HepG2 (cell line): ENCODE data around the gene DOC2A. TPM values are rescaled to one million over a fixed set of nuclear protein-coding genes. Genes with fewer than 3 reads are reported as not detected.

Source experiments
- ATAC-seq: fragments of 200-7000 bp; cut with Tn5 transposase; 3 replicates; pipeline ENCODE4 v1.9.1; 2020; ENCODE audit warnings: mild to moderate bottlenecking, moderate library complexity
- BruUV-seq: library from RNA; stranded (reverse); fragments of 400-500 nt; replicated peaks from 2 replicates; lab custom pipeline; 2021; lab: Mats Ljungman, UMichigan
- CTCF ChIA-PET: fragments of 300-600 bp; formaldehyde crosslinking; extraction: SDS; loops from one replicate; lab custom pipeline; 2021; ENCODE audit warnings: low total read pairs, inconsistent platforms, low intra/inter-chr PET ratio; lab: Yijun Ruan, JAX
- POLR2A ChIA-PET: fragments of 350-600 bp; sonication (Branson Sonifier 250); formaldehyde crosslinking; loops from one replicate; lab custom pipeline; 2020; ENCODE audit warnings: antibody characterized with exemption, inconsistent platforms; lab: Yijun Ruan, JAX
- DNase-seq: peaks from one replicate; pipeline ENCODE4 v3.0.0-alpha.2; 2015; ENCODE audit warnings: low spot score
- FAIRE-seq: peaks from 3 replicates; lab custom pipeline; 2011; peaks lifted over from hg19 to GRCh38; lab: Jason Lieb, UNC
- H2AFZ ChIP-seq: one replicate; pipeline ENCODE4 v1.6.1; 2011; ENCODE audit warnings: low read length, inconsistent platforms
- H3K27ac ChIP-seq: fragments of 300-600 bp; 3 replicates; pipeline ENCODE4 v1.8.0; 2011; ENCODE audit warnings: mixed run types, mild to moderate bottlenecking, mixed read lengths, low read length, inconsistent platforms; ENCODE audit not compliant: insufficient read depth; ENCODE audit errors: extremely low read length
- H3K27me3 ChIP-seq, 2 experiments: fragments of 200-600 bp in 1 of 2; 2 replicates in 1 of 2; 3 replicates in 1 of 2; pipeline versions ENCODE4 v1.6.0 to v1.8.0; 2011; ENCODE audit warnings: low read length in 2 of 2, mild to moderate bottlenecking in 2 of 2, moderate library complexity in 2 of 2, inconsistent platforms in 1 of 2; ENCODE audit not compliant: insufficient read depth in 2 of 2, control insufficient read depth in 1 of 2
- H3K36me3 ChIP-seq, 2 experiments: fragments of 200-600 bp in 1 of 2; replicated peaks in 1 of 2; 2 replicates in 1 of 2; 3 replicates in 1 of 2; pipeline versions ENCODE4 v1.5.1 to v1.8.0; 2011; ENCODE audit warnings: low read length in 2 of 2, inconsistent platforms in 1 of 2; ENCODE audit not compliant: insufficient read depth in 2 of 2, control insufficient read depth in 1 of 2
- H3K4me1 ChIP-seq: 2 replicates; pipeline ENCODE4 v1.5.1; 2012; ENCODE audit warnings: low read length, inconsistent platforms; ENCODE audit not compliant: insufficient read depth
- H3K4me2 ChIP-seq: 2 replicates; pipeline ENCODE4 v1.6.0; 2011; ENCODE audit warnings: low read depth, low read length, inconsistent platforms
- H3K4me3 ChIP-seq, 3 experiments: fragments of 200-600 bp in 1 of 3; sonication (generic), shearing (Covaris generic) in 1 of 3; replicated peaks in 1 of 3; 2 replicates each; pipeline ENCODE4 v1.5.1; 2011 to 2016; ENCODE audit warnings: low read length in 3 of 3, inconsistent platforms in 2 of 3, low read depth in 2 of 3, mild to moderate bottlenecking in 2 of 3, control low read depth in 1 of 3, mixed read lengths in 1 of 3; ENCODE audit not compliant: insufficient read depth in 1 of 3
- H3K79me2 ChIP-seq: one replicate; pipeline ENCODE4 v1.6.1; 2011; ENCODE audit warnings: low read length, inconsistent platforms; ENCODE audit not compliant: insufficient read depth
- H3K9ac ChIP-seq: 2 replicates; pipeline ENCODE4 v1.6.0; 2011; ENCODE audit warnings: mild to moderate bottlenecking, low read depth, low read length, inconsistent platforms; ENCODE audit not compliant: insufficient read depth
- H3K9me3 ChIP-seq: 2 replicates; pipeline ENCODE4 v1.5.1; 2012; ENCODE audit warnings: mild to moderate bottlenecking, low read length
- H4K20me1 ChIP-seq: 2 replicates; pipeline ENCODE4 v1.6.0; 2011; ENCODE audit warnings: inconsistent platforms, mild to moderate bottlenecking, low read length, moderate library complexity; ENCODE audit not compliant: insufficient read depth
- CEBPB ChIP-seq: IDR thresholded peaks from 2 replicates; pipeline ENCODE4 v1.6.1; 2011; ENCODE audit warnings: low read depth, low read length, improper control_type of control experiment, borderline replicate concordance
- ETV5 ChIP-seq: IDR thresholded peaks from 2 replicates; pipeline ENCODE4 v1.6.1; 2018; ENCODE audit warnings: missing biosample characterization, missing genetic modification reagents, inconsistent platforms, borderline replicate concordance
- GTF2F1 ChIP-seq: fragments of 150-350 bp; IDR thresholded peaks from 2 replicates; pipeline ENCODE4 v1.6.1; 2014; ENCODE audit warnings: low read length
- HNRNPUL1 ChIP-seq: fragments of 200-400 bp; formaldehyde crosslinking; IDR thresholded peaks from 2 replicates; pipeline ENCODE4 v1.6.1; 2017; ENCODE audit warnings: low read depth, mild to moderate bottlenecking, low read length, moderate library complexity
- JARID2 ChIP-seq: sonication (generic); formaldehyde crosslinking; IDR thresholded peaks from 2 replicates; pipeline ENCODE4 v1.8.1; 2023; ENCODE audit warnings: missing genetic modification reagents, inconsistent platforms; ENCODE audit not compliant: insufficient replicate concordance
- KAT7 ChIP-seq: IDR thresholded peaks from 2 replicates; pipeline ENCODE4 v1.6.1; 2018; ENCODE audit warnings: borderline replicate concordance, missing compliant biosample characterization
- MIER2 ChIP-seq: IDR thresholded peaks from 2 replicates; pipeline ENCODE4 v1.6.1; 2016; ENCODE audit warnings: missing biosample characterization, missing genetic modification reagents
- NR2F6 ChIP-seq, 2 experiments: IDR thresholded peaks; 2 replicates each; pipeline ENCODE4 v1.6.1; 2016; ENCODE audit warnings: antibody characterized with exemption in 1 of 2, mild to moderate bottlenecking in 1 of 2
- POLR2A ChIP-seq, 2 experiments: IDR thresholded peaks; 2 replicates each; pipeline ENCODE4 v1.6.1; 2011; ENCODE audit warnings: low read depth in 2 of 2, low read length in 2 of 2, mild to moderate bottlenecking in 1 of 2, moderate library complexity in 1 of 2; ENCODE audit not compliant: insufficient read depth in 1 of 2
- SMC3 ChIP-seq: IDR thresholded peaks from 2 replicates; pipeline ENCODE4 v1.6.1; 2011; ENCODE audit warnings: low read length, improper control_type of control experiment
- SPEN ChIP-seq: sonication (generic); formaldehyde crosslinking; IDR thresholded peaks from 2 replicates; pipeline ENCODE4 v1.5.1; 2020; ENCODE audit warnings: low read depth, mild to moderate bottlenecking, missing genetic modification reagents
- TBX2 ChIP-seq: sonication (generic); formaldehyde crosslinking; IDR thresholded peaks from 2 replicates; pipeline ENCODE4 v1.5.0; 2020; ENCODE audit warnings: missing genetic modification reagents, mild to moderate bottlenecking, borderline replicate concordance
- ZBTB20 ChIP-seq: sonication (generic); formaldehyde crosslinking; IDR thresholded peaks from 2 replicates; pipeline ENCODE4 v1.8.1; 2023; ENCODE audit warnings: missing genetic modification reagents, low read depth, mild to moderate bottlenecking, borderline replicate concordance
- ZFX ChIP-seq: sonication (generic); formaldehyde crosslinking; IDR thresholded peaks from 2 replicates; pipeline ENCODE4 v1.4.0; 2020; ENCODE audit warnings: mild to moderate bottlenecking, low read depth, missing genetic modification reagents, moderate library complexity
- ZNF225 ChIP-seq: sonication (generic); formaldehyde crosslinking; IDR thresholded peaks from 2 replicates; pipeline ENCODE4 v1.4.0; 2020; ENCODE audit warnings: mild to moderate bottlenecking, missing genetic modification reagents
- ZNF552 ChIP-seq: sonication (generic); formaldehyde crosslinking; IDR thresholded peaks from 2 replicates; pipeline ENCODE4 v1.9.0; 2022; ENCODE audit warnings: missing genetic modification reagents, mild to moderate bottlenecking, borderline replicate concordance
- ZNF724P ChIP-seq: sonication (generic); formaldehyde crosslinking; IDR thresholded peaks from 2 replicates; pipeline ENCODE4 v1.8.0; 2022; ENCODE audit warnings: missing genetic modification reagents, borderline replicate concordance
- WGBS: methylation state at CpG from one replicate; pipeline ENCODE4 v1.1.6; 2017; ENCODE audit warnings: low lambda C conversion rate; 5-methylcytosine and 5-hydroxymethylcytosine counted together
- in situ Hi-C: cut with HindIII; loops from 2 replicates; pipeline ENCODE4 v1.10.0; 2017; ENCODE audit warnings: low pct_unique_long_range_greater_than_20kb; ENCODE audit not compliant: extremely low pct_ligation_motif_present
- intact Hi-C: fragments of 100-400 bp; cut with micrococcal nuclease; formaldehyde crosslinking; loops from one replicate; pipeline ENCODE4 v1.10.0; 2022; ENCODE audit not compliant: unreplicated experiment
- polyA plus RNA-seq, 8 experiments: library from polyadenylated mRNA; depleted of rRNA in 3 of 8; stranded (reverse) in 7 of 8; unstranded in 1 of 8; fragments of >200 nt; fragmentation: Illumina TruSeq in 4 of 8; extraction: Trizol in 4 of 8; gene quantifications; 2 replicates each; pipeline versions ENCODE4 v1.2.1 to v1.2.3, GENCODE V29; 2011 to 2016; ENCODE audit warnings: low read depth in 4 of 8, missing spikeins in 1 of 8, mixed read lengths in 1 of 8; ENCODE audit not compliant: insufficient read depth in 1 of 8
- total RNA-seq, 5 experiments: library from RNA; depleted of rRNA; stranded (reverse); fragments of >200 nt; fragmentation: Illumina TruSeq; extraction: Trizol; gene quantifications; 2 replicates each; pipeline ENCODE4 v1.2.3, GENCODE V29; 2016; ENCODE audit warnings: low read depth in 1 of 5
- TF ChIP-seq, protein P1 (sequence below): sonication (generic); formaldehyde crosslinking; IDR thresholded peaks from 2 replicates; pipeline ENCODE4 v1.4.0; 2020; ENCODE audit warnings: mild to moderate bottlenecking, missing genetic modification reagents, borderline replicate concordance
- TF ChIP-seq, protein P2 (sequence below): sonication (generic); formaldehyde crosslinking; IDR thresholded peaks from 2 replicates; pipeline ENCODE4 v1.5.0; 2020; ENCODE audit warnings: mild to moderate bottlenecking, missing genetic modification reagents

Gene DOC2A
- total and polyA plus RNA-seq, 2 of the 13 experiments (the other 11 are each of a cell fraction or from before 2014, with no cell fraction given): 0.15 to 0.55 TPM

DNA sequence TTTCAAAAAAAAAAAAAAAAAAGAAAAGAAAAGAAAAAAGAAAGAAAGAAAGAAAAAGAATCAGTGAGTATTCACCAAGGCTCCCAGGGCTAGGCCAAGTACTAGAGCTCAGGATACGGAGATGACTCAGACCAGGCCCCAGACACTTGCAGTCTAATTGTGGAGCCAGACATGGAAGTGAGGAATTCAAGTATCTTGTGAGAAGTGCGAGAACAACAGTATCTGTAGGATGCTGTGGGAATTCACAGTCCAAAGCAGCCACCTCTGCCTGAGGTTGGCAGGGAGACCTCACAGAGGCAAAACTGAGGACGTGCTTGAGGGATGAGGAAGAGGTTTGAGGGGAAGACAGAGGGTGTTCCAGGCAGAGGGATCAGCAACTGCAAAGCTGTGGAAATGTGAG is 40.7 kb upstream of the DOC2A start (continued):
- TF ChIP-seq CEBPB (no peak), MIER2 (CRISPR knock-in tag) (no peak), KAT7 (no peak), NR2F6 (IDR thresholded peaks at IDR 0.05) (no peak), NR2F6 (CRISPR knock-in tag; IDR thresholded peaks at IDR 0.05) (no peak), HNRNPUL1 (no peak), POLR2A (IDR thresholded peaks at IDR 0.05; ENCODE audit: insufficient read depth in 1 of 2, low read depth in 2 of 2, low read length in 2 of 2) (no peak), ZNF225 (CRISPR knock-in tag) (no peak), JARID2 (CRISPR knock-in tag) (no peak)
- TF ChIP-seq, protein P1, sequence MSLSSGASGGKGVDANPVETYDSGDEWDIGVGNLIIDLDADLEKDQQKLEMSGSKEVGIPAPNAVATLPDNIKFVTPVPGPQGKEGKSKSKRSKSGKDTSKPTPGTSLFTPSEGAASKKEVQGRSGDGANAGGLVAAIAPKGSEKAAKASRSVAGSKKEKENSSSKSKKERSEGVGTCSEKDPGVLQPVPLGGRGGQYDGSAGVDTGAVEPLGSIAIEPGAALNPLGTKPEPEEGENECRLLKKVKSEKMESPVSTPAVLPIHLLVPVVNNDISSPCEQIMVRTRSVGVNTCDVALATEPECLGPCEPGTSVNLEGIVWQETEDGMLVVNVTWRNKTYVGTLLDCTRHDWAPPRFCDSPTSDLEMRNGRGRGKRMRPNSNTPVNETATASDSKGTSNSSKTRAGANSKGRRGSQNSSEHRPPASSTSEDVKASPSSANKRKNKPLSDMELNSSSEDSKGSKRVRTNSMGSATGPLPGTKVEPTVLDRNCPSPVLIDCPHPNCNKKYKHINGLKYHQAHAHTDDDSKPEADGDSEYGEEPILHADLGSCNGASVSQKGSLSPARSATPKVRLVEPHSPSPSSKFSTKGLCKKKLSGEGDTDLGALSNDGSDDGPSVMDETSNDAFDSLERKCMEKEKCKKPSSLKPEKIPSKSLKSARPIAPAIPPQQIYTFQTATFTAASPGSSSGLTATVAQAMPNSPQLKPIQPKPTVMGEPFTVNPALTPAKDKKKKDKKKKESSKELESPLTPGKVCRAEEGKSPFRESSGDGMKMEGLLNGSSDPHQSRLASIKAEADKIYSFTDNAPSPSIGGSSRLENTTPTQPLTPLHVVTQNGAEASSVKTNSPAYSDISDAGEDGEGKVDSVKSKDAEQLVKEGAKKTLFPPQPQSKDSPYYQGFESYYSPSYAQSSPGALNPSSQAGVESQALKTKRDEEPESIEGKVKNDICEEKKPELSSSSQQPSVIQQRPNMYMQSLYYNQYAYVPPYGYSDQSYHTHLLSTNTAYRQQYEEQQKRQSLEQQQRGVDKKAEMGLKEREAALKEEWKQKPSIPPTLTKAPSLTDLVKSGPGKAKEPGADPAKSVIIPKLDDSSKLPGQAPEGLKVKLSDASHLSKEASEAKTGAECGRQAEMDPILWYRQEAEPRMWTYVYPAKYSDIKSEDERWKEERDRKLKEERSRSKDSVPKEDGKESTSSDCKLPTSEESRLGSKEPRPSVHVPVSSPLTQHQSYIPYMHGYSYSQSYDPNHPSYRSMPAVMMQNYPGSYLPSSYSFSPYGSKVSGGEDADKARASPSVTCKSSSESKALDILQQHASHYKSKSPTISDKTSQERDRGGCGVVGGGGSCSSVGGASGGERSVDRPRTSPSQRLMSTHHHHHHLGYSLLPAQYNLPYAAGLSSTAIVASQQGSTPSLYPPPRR (CRISPR knock-in tag): no peak

DNA sequence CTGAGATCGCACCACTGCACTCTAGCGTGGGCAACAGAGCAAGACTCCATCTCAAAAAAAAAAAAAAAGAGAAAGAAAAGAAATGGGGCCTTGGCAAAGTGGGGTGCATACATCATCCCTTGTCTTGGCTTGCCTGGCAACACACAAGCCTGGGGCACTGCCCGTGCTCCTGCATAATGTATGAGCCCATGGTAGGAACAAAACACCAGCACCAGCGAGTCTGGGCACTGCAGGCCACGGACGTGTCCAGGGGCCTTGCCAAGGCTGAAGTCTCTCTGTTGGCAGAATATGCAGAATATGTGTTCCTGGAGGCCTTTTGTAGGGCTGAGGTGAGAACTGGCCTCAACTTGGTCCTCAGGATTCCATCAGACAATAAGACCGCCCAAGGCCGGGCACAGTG is 39.0 kb upstream of the DOC2A start:
- H3K4me1 ChIP-seq: peaks cover 37% of the 10 kb centered on the region
- no peak overlapping the region for H3K4me2 ChIP-seq
- in situ Hi-C loops (no loop called here), intact Hi-C loops (no loop called here)
- H3K79me2 ChIP-seq: no peaks in the 10 kb centered on the region
- FAIRE-seq (no peak), DNase-seq (no peak), ATAC-seq (no peak)
- H4K20me1 ChIP-seq: no peaks in the 10 kb centered on the region
- no TSS peak for BruUV-seq
- H3K9me3 ChIP-seq: no peaks in the 10 kb centered on the region
- ChIA-PET POLR2A (no interaction called here), CTCF (no interaction called here)
- 49% methylated on average over 8 of the region's 8 CpGs for WGBS
- no peak overlapping the region for H3K27ac ChIP-seq
- H3K4me3 ChIP-seq: no peak overlapping the region
- no peak overlapping the region for H2AFZ ChIP-seq
- peaks cover 0 to 13% of the 10 kb centered on the region in 2 experiments; a peak in 3 of 5 replicates for H3K27me3 ChIP-seq
- H3K9ac ChIP-seq: no peak overlapping the region
- no peaks in the 10 kb centered on the region for H3K36me3 ChIP-seq
- TF ChIP-seq, protein P2, sequence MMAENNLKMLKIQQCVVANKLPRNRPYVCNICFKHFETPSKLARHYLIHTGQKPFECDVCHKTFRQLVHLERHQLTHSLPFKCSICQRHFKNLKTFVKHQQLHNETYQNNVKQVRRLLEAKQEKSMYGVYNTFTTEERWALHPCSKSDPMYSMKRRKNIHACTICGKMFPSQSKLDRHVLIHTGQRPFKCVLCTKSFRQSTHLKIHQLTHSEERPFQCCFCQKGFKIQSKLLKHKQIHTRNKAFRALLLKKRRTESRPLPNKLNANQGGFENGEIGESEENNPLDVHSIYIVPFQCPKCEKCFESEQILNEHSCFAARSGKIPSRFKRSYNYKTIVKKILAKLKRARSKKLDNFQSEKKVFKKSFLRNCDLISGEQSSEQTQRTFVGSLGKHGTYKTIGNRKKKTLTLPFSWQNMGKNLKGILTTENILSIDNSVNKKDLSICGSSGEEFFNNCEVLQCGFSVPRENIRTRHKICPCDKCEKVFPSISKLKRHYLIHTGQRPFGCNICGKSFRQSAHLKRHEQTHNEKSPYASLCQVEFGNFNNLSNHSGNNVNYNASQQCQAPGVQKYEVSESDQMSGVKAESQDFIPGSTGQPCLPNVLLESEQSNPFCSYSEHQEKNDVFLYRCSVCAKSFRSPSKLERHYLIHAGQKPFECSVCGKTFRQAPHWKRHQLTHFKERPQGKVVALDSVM (CRISPR knock-in tag): no peak
- TF ChIP-seq TBX2 (no peak), SMC3 (no peak), ZNF552 (CRISPR knock-in tag) (no peak), ZNF724P (CRISPR knock-in tag) (no peak), SPEN (no peak), POLR2A (IDR thresholded peaks at IDR 0.05; ENCODE audit: insufficient read depth in 1 of 2, low read depth in 2 of 2, low read length in 2 of 2) (no peak), ZFX (CRISPR knock-in tag) (no peak), ETV5 (no peak), GTF2F1 (no peak), ZBTB20 (CRISPR knock-in tag) (no peak)
